ENCODE data around the gene THADA. TPM values are rescaled to one million over a fixed set of nuclear protein-coding genes. Genes with fewer than 3 reads are reported as not detected.
A peak's percentile ranks its signal among the peaks of the same experiment; 100 is the strongest.

THADA gene
- total and polyA plus RNA-seq, 12 donors, result 7.5 to 18.0 (median 15.2) TPM

GRCh38 chr2:43438342-43438741, 157.5 kb downstream of the THADA start:
- Histone ChIP-seq H3K4me3 (no peak overlapping the region), H3K36me3 (peaks cover 0 to 6% (median 0%) of the 10 kb centered on the region in 9 donors), H3K27me3 (no peaks in the 10 kb centered on the region), H3K27ac (peak overlapping the region in 1 of 10 donors; percentile 9), H3K4me1 (no peaks in the 10 kb centered on the region), H3K9me3 (no peaks in the 10 kb centered on the region)
- intact Hi-C loops (cut with DNase I), result no loop called here
- DNase-seq (no peak), ATAC-seq (no peak)
- 88 to 96% methylated on average over 3 of the region's 3 CpGs for WGBS, 2 donors
- TF ChIP-seq, protein P1, sequence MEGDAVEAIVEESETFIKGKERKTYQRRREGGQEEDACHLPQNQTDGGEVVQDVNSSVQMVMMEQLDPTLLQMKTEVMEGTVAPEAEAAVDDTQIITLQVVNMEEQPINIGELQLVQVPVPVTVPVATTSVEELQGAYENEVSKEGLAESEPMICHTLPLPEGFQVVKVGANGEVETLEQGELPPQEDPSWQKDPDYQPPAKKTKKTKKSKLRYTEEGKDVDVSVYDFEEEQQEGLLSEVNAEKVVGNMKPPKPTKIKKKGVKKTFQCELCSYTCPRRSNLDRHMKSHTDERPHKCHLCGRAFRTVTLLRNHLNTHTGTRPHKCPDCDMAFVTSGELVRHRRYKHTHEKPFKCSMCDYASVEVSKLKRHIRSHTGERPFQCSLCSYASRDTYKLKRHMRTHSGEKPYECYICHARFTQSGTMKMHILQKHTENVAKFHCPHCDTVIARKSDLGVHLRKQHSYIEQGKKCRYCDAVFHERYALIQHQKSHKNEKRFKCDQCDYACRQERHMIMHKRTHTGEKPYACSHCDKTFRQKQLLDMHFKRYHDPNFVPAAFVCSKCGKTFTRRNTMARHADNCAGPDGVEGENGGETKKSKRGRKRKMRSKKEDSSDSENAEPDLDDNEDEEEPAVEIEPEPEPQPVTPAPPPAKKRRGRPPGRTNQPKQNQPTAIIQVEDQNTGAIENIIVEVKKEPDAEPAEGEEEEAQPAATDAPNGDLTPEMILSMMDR (IDR thresholded peaks at IDR 0.05), result no peak

DNA sequence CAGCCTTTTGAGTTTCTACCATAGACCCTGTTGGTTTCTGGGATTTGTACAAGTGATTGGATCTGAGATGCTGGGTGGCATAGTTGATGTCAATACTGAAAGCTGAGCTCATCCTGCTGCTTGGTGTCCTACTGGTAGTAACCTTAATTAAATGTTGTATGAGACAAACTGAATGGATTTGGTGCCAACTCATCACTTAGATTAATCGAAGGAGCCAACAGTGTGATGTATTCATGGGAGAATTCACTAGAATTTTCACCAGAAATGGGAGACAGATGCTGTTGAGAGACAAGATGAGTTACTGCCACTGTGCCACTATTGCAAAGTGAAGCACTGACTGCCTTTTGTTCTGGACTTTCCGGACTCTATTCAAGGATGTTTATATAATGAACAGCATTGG, 158.5 kb downstream of the THADA start:
- TF ChIP-seq, protein P1 (IDR thresholded peaks at IDR 0.05), result no peak
- intact Hi-C loops (cut with DNase I), result no loop called here
- WGBS, 2 donors, result 93 to 94% methylated on average over 2 of the region's 2 CpGs

DNA sequence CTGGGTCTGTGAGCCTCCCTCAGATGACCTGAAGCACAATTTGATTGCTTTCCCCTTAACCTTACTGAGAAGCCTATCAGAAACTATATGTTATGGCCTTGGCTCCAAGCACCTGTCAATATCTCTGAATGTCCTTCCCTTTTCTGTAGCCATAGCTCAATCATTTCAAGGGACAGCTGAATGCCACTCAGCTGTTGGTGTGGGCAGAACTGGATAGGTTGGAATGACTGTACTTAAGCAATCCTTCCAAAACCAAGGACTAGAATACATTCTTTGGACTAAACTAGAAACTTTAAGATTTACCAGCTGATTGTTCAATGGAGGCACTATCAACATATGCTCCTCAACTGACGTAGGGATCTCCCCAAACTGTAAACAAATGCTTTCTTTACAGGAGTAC, 159.4 kb downstream of the THADA start:
- Histone ChIP-seq H3K4me3 (no peak overlapping the region), H3K4me1 (no peaks in the 10 kb centered on the region), H3K9me3 (no peaks in the 10 kb centered on the region), H3K36me3 (peaks cover 0 to 6% (median 0%) of the 10 kb centered on the region in 9 donors), H3K27ac (no peak overlapping the region), H3K27me3 (no peaks in the 10 kb centered on the region)
- ATAC-seq (no peak), DNase-seq (no peak)
- TF ChIP-seq, protein P1 (IDR thresholded peaks at IDR 0.05), result no peak
- intact Hi-C loops (cut with DNase I), result no loop called here
- WGBS, 2 donors, result 97 to 98% methylated on average over 1 of the region's 1 CpG

More for the DNA sequence above, 158.5 kb downstream of the THADA start:
- ATAC-seq (no peak), DNase-seq (no peak)
- no peak overlapping the region for H3K27ac ChIP-seq
- no peaks in the 10 kb centered on the region for H3K4me1 ChIP-seq
- no peaks in the 10 kb centered on the region for H3K27me3 ChIP-seq
- no peaks in the 10 kb centered on the region for H3K9me3 ChIP-seq
- peaks cover 0 to 6% (median 0%) of the 10 kb centered on the region in 9 donors for H3K36me3 ChIP-seq
- no peak overlapping the region for H3K4me3 ChIP-seq

DNA sequence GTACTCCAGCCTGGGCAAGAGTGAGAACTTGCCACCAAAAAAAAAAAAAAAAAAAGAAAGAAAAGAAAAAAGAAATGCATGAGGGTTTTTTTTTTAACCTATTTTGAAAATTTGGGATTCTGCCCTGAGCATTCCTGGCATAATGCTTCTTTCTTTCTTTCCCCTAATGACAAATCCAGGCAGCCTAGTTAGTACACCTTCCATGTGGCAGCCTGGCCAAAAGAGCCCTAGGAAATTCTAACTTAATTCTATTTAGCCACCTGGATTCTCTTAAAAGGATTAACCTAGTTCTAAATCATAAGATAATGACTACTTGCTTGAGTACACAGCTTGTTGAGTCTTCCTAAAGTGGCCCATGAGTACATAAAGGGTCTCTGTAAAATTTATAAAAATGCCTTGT, 160.1 kb downstream of the THADA start:
- peaks cover 0 to 4% (median 0%) of the 10 kb centered on the region in 9 donors for H3K4me1 ChIP-seq
- DNase-seq, result no peak
- intact Hi-C loops (cut with DNase I), result no loop called here
- peaks cover 0 to 6% (median 0%) of the 10 kb centered on the region in 9 donors for H3K36me3 ChIP-seq
- ATAC-seq, result no peak
- H3K27ac ChIP-seq, result no peak overlapping the region
- no peak overlapping the region for H3K4me3 ChIP-seq
- no peaks in the 10 kb centered on the region for H3K9me3 ChIP-seq
- H3K27me3 ChIP-seq, result no peaks in the 10 kb centered on the region
- TF ChIP-seq, protein P1 (IDR thresholded peaks at IDR 0.05), result no peak

Measured in heart right ventricle (tissue), 16 donors.